ENCODE data around the gene XPNPEP1.

Gene XPNPEP1

DNA sequence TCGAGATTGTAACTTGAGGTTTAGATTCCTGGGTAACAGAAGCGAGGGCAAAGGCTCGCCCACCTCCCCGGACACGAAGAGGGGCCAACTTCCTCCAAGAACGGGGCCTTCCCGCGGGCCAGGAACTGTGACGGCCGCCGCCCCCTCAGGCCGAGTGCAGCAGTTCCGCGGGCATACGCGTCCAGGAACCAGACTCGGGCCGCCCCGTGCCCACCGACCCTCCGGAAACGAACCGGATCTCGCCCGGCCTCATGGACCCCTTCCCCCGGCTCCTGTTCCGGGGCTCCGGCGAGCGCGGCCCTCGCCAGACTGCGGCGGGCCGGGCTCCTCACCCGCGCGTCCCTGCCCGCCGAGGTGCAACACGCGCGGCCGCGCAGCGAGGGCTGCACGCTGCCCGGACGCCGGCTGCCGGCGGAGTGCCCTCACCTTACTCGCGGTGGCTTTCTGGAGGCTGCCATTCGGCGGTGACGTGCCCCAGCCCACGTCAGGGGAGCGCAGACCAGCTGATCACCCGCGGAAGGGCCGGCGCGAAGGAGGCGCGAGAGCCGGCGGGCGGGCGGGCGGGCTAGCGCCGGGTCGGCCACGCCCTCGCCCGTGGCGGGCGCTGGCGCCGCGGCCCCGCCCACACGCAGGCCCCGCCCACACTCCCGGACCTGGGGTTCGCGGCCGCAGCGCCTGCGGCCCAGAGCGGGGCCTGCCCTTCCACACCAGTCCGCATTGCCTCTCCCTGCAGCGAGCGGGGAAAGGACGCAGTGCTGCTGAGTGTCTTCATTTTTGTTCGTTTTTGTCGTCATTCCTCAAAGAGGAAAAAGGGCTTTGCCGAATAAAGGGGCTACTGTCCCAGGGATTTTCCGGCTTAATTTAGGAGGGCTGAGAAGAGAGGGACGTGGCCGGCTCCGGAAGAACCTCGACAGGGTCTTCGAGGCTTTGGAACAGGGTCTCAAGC is at the start of gene XPNPEP1:
TSS of gene XPNPEP1 (minus strand) at position 536 of the 946 bp plus-strand sequence. CDS start at position 458, 78 bp downstream.
- DNase-seq, result peak; percentile 47 to 76 (median 58)

DNA sequence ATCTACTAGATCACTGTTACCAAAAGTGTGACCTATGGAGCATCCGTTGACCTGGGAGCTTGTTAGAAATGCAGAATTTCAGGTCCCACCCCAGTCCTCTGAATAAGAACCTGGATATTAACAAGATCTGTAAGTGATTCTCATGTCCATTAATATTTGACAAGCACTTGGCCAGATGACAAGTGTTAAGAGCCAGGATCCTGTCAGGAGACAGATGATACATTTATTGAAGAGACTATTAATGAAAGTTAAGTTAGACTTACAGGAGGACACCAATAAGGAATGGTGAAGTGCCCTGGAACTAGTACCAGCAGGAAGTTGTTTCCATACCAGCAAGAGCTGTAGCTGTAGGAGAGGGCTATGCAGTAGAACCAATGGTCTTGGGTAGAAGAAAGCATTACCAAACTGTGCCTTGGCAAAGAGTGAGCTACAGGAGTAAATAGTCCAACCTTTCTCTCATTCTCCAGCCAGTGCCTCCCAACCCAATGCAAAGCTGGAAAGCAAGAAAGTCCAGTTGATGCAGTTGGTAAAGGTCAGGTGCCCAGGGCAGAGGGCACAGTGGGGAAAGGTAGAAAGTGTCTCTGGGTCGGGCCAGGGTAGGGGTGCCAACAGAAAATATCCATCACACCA is 49.2 kb upstream of the XPNPEP1 start:
- DNase-seq, result no peak

DNA sequence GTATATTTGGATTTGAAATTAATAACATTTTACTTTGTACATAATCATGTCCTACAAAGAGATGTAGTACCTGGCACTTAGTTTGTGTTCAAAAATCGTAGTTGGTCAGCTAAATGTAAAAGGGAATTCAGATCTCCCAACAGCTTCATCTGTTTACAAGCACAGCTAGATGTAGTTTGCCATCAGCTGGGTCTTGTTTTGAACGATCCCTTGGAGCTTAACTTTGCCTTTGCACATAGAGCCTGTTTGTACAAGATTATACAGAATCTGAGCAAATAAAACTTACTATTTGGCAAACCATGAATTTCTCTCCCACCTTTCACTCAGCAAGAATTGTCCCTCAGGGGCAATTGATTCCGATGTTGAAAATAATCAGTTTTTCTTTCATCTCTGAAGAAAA is 48.3 kb upstream of the XPNPEP1 start:
- no peak for DNase-seq

DNA sequence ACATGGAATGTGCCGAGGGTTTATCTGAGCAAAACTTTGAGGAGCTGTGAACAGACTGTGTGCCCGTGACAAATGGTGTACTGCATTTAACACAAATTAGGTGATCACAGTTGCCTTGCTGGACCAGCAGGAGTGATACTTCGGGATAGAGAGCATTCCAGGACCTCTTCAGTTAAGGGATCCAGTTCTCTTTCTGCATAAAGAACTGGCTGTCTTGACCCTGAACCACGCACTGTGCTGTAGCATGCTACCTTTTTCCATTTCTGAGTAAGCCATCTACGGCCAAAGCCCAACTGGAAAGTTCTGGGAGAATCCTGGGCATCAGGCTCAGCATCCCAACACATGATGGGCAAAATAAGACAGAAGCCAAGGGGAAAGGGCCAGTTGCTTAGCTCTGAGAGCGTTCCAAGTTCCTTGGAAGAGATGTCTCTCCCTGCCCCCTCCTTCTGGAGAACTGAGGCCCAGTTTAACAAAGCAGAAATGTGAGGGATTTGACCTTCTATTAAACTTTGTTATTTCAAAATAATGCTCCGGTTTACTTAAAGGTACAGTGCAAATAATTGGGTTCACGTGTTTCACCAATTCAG is 46.5 kb upstream of the XPNPEP1 start:
- DNase-seq, result no peak

DNA sequence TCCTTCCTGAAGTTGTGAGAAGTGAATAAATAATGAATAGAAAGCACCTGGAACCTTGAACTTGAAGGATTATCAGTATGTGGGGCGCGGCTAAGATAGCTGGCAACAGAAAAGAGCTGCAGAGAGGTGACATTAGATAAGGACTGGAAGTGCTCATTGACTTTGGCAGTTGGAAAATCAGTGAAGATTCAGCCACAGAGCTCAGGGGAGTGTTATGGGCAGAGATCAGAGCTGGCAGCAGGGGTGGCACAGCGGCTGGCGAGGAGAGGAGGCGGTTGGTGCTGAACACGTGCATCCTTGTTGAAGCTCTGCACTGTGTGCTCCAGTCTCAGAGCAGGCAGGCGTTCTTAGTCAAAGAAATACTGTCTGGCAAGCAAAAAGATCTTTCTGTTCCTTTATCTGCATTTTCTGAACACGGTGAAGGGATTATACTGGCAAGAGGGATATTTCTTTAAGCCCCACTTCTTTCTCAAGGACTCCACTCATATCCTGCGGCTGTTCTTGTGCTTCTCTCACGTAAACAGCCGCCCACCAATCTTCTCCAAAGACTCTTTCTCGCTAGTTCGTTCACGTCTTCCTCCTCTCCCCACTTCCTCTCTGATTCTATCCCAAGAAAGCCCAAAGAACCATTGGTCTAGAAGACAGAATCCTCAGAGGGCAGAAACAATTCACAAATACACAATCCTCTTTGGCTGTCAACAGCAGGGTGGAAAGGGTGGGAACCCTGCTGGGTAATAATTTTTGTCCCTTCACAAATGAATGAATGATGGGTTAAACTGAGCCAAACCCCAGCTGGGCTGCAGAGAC is 45.8 kb upstream of the XPNPEP1 start:
- no peak for DNase-seq

DNA sequence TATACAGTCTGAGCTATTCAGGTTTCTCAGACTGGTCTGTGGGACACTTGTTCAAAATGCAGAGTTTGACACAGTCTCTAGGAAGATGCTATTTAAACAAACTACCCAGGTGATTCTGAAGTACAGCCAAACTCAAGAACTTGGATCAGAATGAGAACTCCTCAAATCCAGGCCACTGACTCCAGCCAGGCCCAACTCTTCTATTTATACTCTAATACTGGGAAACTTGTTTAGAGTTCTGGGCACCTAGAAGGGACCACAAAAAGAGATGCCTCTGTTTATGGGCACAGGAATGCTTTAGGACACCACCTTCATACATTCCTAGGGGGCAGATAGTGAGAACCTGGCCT is 44.4 kb upstream of the XPNPEP1 start:
- no peak for DNase-seq

DNA sequence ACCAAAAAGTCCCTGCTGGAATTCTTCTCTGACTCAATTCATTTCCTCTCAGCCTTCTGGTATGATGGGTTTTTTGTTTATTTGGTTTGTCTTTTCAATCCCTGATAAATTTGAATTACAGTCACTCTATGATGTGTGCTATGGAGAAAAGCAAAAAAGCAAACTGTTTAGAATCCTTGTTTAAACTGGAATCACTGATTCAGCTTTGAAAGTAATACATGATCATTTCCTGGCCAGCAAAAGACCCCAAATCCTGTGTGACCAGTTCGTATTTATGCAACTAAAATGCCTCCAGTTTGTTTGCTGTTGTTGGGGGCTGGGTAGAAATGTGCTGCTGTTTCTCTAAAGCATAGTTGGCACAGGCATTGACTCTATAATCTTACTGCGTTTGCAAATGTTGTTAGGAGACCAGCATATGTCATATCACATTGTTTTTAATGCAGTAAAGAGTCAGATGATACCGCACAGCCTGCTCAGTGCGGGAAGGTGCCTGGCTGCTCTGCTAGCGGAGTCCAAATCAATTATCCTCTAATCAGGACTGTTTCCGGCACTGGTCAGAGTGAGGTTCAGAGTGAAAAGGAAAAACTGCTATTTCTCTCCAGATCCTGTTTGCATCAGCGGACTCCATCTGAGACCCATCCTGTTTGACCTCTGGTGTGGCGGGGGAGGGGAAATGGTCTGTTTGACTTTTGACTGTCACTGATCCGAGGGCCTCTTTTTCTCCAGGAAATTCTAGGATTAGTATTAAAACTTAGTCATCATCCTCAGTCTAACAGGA is 43.8 kb upstream of the XPNPEP1 start:
- DNase-seq, result no peak

DNA sequence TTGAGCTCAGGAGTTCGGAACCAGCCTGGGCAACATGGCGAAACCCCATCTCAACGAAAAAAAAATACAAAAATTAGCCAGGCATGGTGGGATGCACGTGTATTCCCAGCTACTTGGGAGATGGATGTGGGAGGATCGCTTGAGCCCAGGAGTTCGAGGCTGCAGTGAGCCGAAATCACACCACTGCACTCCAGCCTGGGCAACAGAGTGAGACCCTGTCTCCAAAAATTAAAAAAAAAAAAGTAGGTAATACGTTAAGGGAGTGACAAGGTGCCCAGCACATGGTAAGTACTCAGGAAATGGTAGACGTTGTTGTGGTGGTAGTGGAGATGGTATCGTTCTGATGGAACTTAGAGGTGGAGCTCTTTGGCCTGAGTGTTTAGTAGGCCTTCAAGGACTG is 41.0 kb upstream of the XPNPEP1 start:
- DNase-seq, result no peak

DNA sequence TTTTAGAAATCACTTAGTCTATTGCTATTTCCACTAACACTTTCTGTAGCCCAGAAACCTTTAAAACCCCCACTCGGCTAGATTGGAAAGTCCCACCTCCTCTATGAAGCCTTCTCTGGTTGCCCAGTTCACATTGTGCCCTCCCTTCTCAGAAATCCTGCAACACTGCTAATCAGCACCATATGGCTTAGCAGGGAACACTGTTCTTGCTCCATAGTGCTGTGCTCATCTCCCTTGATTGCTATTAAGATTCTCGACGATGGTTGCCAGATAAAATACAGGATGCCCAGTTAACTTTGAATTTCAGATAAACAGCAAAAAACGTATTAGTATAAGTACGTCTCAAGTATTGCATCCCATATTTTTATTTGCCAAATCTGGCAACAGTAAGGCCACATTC is 40.1 kb upstream of the XPNPEP1 start:
- DNase-seq, result no peak

DNA sequence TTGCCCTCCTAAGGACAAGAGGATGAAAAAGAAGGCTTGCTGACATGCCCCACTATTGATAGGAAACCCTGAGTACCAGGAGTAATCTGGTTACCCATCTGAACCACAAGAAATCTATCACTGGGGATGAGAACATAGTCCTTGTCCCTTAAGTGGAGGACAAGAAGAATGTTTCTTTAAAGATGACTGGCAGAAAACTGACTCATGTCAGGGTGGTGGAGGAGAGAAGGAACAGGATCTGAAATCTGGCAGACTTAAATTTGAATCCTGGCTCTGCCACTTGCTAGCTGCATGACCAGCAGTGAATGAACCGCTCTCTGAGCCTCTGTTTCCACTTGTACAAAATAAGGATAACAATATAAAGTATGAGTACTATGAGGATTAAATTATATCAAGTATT is 38.9 kb upstream of the XPNPEP1 start:
- no peak for DNase-seq

DNA sequence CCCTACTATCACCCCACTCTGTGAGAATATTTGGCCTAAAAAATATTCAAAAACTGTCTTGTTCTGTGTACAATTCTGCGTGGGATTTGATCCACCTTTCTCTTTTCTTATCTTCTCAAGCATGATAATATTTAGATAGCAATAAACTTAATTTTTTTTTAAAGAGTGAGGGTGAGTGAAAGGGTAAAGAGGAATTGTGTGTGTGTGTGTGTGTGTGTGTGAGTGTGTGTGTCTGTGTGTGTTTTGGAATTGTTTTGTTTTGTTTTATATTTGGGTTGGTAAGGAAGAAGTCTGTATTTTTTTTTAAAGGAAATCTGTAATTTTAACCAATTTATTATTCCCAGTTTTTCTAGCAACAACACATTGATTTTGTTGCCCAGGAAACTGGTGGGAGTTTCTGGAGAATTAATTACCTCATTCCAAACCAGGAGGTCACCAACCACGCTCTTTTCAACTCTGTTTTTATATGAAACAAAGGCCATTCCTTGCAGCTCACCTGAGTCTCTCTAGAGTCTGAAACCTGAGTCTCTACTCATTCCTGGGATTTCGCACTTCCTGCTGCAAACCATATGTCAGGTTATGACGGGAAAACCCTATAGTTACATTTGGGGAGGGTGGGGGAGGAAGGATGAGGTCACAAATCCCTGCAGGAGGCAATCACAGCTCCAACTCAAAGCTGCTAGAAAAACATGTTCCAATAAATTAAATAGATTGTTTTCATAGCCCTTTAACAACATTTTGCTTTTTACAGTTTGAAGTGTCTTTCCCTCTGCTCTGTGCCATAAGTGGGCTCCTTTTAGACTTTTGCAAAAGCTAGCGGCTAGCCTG is 38.1 kb upstream of the XPNPEP1 start:
- DNase-seq, result no peak

DNA sequence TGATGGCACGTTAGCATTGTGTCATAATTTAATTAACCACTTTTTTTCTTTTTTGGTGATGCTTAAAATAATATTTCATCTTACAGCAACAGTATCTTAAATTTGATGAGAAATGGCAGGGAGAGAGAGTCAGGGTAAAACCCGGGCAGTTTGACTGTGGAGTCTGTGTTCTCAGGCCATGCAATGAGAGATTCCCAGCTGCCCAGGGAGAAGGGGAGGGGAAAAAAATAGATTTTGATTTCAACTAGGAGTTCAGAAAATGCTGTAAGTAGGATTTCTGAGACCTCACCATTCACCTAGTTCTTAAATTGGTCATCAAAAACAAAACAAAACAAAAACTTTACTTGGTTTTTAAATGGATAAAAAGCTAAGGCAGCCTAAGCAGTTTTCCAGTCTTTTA is 37.4 kb upstream of the XPNPEP1 start:
- DNase-seq, result no peak

DNA sequence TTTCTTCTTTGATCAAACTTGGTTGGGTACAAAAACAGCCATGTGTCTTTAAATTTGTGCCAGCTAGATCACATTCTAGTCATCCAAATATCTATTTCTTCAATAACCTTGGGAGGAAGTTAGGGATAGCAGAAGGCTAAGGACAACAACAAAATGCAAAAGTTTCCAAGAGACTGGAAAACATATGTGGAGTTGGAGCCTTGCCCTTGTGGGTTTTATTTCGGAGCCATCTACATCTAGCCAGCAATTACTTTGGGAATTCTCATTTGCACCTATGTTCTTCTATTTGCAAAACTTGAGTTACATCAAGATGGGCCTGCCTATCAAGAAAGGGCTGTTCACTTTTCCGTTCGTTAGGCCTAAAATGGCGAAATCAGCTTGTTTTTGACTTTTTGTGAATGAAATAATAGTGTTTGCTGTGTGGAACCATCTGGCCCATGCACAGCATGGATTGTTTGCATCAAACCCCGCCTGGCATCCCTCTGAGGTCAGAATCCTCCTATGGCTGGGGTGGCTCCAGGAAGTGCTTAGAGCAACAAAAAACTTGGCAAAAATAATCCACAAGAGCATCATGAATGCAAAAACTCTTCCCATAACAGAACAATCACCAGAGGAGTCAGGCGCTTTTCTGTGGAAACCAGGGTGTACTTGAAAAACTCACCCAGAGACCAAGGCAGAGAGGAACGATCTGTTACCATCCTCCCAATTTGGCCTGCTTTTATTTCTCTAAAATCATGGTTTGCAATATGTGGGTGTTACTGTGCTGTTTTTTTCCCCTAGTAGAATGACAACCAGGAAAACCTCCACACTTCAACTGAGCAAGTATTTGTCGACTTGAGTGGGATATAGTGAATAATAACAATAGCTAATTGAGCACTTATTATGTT is 36.2 kb upstream of the XPNPEP1 start:
- DNase-seq, result no peak

DNA sequence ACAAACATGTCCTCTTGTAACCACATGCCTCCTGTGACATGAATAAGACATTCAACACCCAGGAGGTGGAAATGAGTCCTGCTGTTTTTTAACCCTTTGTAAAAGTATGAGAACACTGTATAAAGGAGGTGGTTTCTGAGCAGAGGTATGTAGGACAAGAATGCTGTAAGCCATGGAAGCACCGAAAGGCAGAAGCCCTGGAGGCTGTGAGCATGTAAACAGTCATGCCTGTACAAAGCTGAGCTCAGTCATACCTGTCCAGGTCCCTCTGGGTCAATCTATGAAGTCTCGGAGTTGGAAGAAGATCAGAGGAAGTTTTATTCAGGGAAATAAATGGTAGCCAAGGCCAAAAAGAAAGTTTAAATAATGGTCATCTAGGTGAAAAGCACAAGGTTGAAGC is 34.7 kb upstream of the XPNPEP1 start:
- no peak for DNase-seq

DNA sequence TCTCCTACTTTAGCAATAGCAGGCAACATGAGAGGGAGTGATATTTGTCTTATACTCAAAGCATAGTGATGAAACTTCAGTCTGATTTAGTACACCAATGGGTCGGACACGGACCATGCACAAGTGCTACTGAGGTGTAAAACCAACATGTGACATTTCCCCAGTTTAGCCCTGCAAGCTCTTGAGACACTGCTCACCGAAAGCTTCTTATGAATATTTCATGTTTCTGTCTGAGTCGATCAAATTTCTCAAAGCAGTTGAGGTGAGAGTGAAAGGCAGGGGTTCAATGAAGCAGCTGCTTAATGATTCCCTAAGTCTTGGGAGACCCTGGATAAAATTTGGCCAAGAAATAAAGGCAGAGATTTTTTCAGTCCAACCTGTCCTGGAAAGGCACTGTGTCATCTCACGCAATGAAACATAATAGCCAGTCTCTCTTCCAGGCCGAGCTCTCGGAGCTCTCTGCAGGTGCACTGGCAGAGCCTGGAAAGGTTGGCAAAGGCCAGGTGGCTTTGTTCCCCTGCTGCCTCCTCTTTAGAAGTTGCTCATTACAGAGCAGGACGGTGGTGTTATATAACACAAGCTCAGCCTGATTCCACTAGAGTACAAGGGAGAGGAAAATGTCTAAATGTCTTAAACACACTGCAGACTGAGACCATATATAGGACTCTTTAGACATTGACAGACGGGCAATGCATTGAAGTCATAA is 33.9 kb upstream of the XPNPEP1 start:
- DNase-seq, result no peak

DNA sequence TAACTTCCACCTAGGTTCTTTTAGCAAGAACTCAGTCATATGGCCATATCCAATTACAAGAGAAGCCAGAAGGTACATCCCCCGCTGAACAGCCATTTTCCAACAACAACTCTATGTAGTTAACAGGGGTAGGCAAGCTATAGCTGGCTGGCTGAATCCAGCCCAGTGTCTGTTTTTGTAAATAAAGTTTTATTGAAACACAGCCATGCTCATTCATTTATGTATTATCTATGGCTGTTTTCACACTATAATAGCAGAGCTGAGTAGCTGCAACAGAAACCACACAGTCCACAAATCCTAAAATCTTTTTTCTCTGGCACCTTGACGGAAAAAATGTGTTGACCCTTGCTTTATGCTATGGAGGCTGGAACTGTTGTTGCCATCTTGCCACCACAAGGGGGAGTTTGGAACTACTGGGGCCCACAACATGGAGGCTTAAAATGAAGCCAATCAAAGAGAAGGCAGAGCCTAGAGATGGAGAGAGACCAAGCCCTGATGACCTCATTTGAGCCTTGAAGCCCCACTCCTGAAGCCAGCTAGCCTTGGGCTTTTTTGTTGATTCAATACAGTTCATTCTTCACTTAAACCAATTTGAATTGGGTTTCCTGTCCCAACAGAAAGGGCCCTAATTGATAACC is 33.3 kb upstream of the XPNPEP1 start:
- DNase-seq, result no peak

DNA sequence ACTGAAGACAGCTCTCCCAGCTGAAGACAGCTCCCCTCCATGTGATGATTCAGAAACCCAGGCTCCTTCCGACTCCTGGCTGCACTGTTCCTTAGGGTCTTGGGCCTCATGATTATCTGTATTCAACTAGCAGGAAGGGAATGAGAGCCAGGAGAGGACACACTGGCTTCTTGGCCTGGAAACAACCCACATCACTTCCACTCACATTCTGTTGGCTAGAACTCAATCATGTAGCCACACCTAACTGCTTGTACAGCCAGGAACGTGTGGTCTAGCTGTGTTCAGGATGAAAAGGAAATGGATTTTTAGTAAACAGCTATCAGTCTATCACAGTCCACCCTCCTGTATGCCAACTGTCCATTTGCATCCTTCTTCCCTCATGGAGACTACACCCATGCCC is 30.5 kb upstream of the XPNPEP1 start:
- DNase-seq, result no peak

DNA sequence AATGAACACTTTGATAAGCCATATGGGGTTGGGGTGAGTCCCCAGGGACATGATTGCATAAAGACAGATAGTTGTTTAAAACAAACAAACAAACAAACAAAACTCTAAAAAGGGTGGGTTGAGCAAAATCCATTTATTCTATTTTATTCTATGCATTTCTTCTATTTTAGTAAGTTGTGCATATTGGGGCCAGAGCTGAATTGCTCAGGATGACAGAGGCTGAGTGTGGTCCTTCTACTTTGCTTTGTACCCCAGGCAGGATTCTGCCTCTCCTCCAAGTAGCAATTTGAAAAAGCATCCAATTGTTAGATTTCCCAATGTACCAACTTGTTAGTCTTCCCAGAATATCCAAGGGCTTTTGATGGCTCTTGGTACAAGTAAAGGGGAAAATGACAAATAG is 29.2 kb upstream of the XPNPEP1 start:
- DNase-seq, result no peak
